AG08395 (cell line): ENCODE data around the gene KCNIP4.

Experiments used
- DNase-seq: peaks from one replicate; pipeline ENCODE4 v3.0.0; 2012; ENCODE audit warnings: mixed read lengths, low spot score

Gene KCNIP4

GRCh38 chr4:21457086-21457840, 491.3 kb downstream of the KCNIP4 start:
- no peak for DNase-seq

DNA sequence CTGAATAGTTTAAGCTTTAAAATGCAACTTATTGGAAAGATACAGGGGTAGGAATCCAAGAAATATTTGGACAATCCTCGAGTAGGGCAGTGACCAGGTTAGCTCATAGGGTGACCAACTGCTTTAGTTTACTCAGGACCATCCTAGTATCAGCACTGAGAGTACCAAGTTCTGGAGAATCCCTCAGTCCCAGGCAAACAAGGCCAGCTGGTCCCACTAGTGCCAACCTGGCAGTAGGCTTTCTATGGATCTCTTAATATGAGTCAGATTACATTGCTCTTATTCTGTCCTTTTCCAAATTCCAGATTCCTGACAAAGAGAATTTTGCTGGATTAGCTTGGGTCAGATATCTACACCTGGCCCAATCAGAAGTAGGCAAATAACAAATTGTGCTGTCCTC, 493.7 kb downstream of the KCNIP4 start:
- no peak for DNase-seq

- no peak for DNase-seq
Measured at GRCh38 chr4:21454201-21454600, 494.4 kb downstream of the KCNIP4 start.

DNA sequence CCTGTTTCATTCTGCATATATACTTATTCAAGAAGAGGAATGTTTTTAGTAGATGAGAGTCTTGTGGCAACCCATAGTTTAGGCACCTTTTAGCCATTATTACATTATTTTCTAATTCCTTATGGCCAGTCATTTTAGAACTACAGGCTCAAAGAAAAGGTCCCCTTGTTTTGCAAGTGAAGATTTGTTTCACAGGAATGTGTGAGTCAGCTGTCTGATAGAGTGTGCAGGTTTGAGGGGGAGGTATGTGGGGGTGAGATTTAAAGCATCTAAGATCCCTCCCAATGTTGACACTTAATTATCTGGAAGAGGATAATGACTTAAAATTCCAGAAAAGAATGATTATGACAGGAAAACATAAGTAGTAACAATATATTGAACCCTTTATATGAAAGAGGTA, 495.6 kb downstream of the KCNIP4 start:
- DNase-seq = no peak

GRCh38 chr4:21451032-21451431, 497.5 kb downstream of the KCNIP4 start:
- DNase-seq = no peak

DNA sequence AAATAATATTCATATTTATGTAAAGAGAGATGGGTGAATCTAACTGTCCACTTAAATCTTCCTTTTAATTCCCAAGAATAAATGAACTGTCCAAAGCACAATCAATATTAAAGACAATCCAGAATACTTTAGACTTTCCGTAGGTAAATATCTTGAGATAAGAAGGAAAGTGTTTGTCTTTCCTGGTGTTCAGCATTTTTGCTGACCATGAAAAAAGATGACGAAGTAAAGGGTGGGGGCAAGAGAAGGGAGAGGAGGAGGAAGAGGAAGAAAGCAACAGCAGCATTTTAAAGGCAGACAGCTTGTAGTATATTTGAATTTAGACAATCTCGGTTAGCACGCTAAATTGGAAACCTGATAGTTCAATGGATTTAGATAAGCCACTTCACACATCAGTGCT, 498.2 kb downstream of the KCNIP4 start:
- DNase-seq = no peak

GRCh38 chr4:21447301-21448054, 501.1 kb downstream of the KCNIP4 start:
- no peak for DNase-seq

DNA sequence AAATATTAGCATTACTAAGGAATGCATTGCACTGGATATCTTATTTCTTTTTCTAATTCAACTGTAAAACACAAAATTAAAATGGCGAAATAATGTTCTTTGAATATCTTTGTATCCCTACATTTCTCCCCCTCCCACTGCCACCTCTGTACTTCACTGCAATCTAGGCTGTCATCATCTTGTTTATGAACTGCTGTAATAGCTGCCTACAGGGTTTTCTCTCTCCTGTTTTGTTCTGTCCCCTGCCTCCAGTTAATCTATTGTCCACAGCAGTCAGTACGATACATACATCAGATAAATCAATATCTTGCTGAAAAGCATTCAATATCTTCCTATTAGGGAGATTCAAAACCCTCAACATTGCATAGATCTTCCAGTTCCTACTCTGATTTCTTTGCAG, 528.4 kb downstream of the KCNIP4 start:
- DNase-seq = no peak

DNA sequence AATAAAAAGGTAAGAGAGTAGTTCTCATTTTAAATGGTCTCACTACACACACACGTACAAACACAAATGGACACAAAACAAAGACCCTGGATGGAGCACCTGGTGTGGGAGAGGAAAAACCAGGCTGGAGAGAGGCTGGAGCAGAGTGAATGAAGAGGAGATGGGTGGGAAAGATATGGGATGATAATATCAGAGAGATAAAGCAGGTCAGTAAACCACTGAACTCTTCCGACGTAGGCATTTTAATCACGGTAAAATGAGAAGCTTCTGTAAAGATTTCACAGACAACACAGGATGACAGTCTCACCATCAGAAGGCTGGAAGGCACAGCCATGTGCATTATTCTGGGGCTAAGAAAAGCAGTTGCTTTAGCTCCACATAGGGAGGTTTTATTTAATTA, 532.8 kb downstream of the KCNIP4 start:
- DNase-seq = no peak

DNA sequence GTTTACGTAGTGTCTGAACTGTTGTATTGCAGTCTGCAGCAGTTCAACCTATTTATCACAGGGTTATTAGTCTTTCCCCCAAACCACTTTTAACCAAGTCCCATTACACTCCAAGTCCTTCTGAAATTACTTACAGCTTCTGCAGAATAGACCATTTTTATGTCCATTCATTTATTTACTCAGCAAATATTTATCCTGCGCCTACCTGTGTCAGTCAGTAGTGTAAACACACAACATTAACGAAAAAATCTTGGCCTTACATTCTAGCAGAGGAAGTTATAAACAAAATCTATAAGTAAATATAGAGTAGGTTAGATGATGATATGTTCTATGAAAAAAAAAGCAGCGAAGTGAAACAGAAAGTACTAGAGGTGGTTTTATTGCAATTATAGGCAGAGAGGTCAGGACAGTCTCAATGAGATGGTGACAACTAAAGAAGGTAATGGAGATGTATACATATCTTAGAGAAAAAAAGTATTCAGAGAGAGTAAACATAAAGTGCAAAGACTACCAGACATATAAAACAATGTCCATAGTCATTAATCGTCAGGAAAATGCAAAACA, 534.7 kb downstream of the KCNIP4 start:
- DNase-seq = no peak

DNA sequence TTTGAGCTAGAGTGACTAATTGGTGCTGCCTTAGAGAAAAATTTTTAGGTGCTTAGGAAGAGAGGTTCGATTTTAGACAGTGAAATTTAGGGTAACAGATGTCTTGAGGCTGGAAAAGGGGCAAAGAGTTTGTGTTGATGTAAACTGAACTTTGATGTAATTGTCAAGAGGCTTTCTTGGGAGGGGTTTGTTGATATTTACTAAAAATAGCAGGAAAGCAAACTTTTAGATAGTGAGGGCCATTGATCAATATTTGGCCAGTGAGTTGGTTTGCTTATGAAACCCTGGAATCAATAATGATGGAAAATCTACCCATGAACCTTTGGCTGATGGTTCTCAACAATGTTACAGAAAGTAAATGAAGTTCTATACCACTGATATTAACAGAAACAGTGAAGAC, 537.5 kb downstream of the KCNIP4 start:
- DNase-seq = no peak

GRCh38 chr4:21410372-21410771, 538.2 kb downstream of the KCNIP4 start:
- DNase-seq = no peak

GRCh38 chr4:21387683-21388082, 560.9 kb downstream of the KCNIP4 start:
- DNase-seq = no peak

GRCh38 chr4:21386166-21386780, 562.3 kb downstream of the KCNIP4 start:
- no peak for DNase-seq

DNA sequence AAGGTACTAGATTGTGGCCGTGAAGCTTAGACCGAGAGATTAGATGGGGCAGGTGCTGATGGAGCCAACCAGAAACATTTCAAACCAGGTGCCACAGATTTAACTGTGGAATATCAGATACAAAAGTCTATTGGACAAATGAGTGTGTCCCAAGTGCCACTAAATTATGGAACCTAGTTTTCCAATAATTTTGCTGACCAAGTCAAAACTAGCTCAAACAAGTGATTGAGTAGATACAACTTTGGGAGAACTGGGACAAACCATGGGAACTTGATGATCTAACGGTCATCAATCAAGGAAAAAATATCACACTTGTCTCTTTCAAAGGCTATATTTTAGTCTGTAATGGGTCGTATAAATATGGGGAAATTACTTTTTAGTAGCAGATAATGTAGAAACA, 562.9 kb downstream of the KCNIP4 start:
- DNase-seq = no peak

DNA sequence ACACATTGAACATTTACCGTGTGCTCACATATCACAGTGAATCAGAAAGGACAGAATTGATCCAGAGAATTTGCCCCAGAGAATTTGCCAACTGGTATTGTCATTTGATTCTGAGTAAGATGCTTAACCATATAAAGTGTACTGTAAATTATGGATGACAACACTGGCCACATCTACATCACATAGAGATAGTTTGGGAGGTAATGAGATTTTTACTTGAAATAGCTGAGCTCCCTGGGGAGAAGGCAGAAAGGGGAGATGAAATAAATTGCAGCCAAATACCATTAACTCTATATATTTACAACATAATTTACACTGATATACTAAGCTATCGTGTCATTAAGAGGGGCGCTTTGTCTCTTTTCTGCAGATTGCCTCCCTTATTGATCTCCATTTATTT, 564.0 kb downstream of the KCNIP4 start:
- no peak for DNase-seq

DNA sequence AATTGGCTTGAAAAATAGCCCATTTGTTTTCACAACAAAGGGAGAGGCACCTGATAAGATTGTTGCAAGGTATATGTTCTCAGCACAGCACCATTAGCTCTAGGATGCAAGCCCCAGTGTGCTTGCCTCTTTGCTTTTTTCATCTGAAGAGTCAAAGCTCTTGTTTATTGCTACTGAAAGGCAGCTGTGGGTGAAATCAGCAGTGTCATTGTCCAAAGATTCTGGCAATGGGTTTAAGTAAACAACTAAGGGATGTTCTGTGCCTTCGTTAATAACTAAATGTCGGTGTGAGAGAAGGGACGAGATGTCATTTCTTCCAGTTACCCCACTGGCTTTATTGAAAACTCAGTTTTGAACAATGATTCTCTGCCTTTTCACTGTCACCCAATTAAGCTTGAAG, 567.7 kb downstream of the KCNIP4 start:
- no peak for DNase-seq

DNA sequence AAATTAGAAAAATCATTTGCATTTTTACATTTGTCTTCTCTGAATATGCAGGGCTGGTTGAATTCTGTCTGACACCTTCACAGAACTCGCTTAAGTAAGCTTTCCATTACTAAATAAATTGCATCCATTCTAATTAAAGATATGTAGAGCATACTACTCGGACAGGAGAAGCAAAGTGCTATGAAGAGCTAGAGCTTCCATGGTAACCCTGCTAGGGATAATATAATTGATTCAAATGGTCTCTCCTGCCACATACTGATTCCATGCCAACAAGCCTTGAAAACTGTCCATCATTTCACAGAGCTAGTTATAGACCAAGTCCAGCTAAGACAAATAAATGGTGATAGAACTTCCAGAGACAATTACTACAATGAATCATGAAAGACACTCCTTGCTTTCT, 571.5 kb downstream of the KCNIP4 start:
- DNase-seq = no peak

- DNase-seq = no peak
Measured at GRCh38 chr4:21376176-21376575, 572.4 kb downstream of the KCNIP4 start.

- no peak for DNase-seq
Measured at GRCh38 chr4:21374641-21375368, 573.8 kb downstream of the KCNIP4 start.

DNA sequence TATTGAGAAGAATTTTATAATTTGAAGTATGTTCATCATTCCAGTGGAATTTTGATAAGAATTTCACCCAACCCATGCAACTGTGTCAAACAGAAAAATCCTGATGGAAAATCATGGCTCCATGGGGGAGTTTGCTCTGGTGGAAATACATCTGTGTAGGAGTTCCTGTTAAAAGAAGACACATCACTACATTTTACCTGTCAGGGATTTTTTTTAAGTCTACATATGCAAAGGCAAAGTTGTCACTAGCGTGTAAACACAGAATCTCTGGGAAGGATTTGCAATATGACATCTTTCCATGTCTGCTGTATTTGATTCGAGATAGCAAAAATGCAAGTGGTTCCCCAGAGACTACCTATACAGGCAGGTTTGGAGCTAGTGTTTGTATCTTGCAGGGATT, 581.0 kb downstream of the KCNIP4 start:
- no peak for DNase-seq

DNA sequence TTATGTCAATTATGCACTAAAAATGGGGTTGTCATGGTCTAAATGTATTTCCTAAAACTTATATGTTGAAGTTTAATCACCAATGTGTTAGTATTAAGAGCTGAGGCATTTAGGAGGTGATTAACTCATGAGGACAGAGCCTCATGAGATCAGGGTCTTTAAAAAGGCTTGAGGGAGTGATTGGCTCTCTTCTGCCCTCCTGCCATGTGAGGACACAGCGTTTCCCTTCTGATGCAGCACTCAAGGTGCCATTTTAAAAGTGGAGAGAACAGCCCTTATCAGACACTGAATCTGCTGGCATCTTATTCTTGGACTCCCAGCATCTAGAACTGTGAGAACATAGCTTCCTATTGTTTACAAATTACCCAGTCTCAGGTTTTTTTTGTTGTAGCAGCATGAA, 581.7 kb downstream of the KCNIP4 start:
- no peak for DNase-seq
